Retinal pigment epithelial cell (primary cell): ENCODE data around the gene XRCC1.
"Not testable (repeated sequence)": the region's sequence is repeated elsewhere in the genome, so short reads cannot be mapped to it uniquely, and the experiment has no call there.

Experiments used
- DNase-seq: peaks from one replicate; pipeline ENCODE4 v3.0.0-alpha.2; 2010; ENCODE audit warnings: low read depth
- H3K4me3 ChIP-seq: 2 replicates; pipeline ENCODE4 v1.5.1; 2011; ENCODE audit warnings: mild to moderate bottlenecking, low read length, control low read depth, moderate library complexity
- TF ChIP-seq, protein P1 (sequence below): conservative IDR thresholded peaks from 2 replicates; pipeline ENCODE4 v1.5.1; 2011; ENCODE audit warnings: low read depth, low read length, control low read depth, inconsistent platforms

The XRCC1 gene

DNA sequence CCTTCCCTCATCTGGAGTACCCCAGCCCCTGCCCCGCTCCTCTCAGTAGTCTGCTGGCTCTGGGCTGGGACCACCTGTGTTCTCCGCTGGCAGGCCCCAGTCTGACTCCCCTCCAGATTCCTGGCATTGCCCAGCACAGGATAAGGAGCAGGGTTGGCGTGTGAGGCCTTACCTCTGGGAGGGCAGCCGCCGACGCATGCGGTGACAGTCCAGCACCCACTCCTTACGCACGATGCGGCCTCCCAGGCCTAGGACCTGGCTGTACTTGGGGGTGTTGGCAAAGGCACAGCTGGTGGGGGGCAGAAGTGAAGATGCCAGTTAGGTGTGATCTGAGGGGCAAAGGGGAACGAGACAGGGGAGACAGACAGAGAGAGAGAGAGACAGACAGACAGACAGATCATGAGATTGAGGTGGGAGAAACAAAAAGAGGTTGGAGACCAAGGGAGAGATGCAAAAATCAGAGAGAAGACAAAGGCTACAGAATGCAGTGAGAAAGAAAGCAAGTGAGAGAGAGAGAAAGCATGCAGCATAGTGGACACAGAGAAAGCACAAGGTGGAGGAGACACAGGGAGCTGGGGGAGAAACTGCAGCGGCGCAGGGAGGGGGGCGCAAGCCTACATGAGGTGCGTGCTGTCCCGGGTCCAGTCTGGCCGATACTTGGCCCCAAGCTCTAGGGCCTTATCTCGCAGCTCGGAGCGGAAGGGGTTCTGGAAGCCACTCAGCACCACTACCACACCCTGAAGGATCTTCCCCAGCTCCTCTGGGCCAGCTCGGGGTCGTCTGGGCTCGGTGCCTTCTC is 23.7 kb downstream of the XRCC1 start:
- no peak for DNase-seq
- H3K4me3 ChIP-seq: no peak overlapping the region

DNA sequence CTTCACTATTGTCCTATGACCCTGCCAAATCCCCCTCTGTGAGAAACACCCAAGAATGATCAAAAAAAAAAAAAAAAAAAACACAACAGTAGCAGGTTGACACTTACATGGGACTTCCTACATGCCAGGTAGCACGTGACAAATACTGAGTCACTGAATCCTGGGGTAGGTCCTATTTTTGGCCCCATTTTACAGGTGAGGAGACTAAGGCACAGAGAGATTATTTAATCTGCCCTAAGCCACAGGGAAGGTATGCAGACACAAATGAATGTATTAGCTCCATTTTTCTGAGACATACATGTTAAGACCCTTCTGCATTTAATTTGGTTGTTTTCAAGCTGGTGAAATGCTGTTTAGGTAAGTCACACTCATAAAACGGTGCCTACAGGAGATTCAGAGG is 26.6 kb downstream of the XRCC1 start:
- no peak overlapping the region for H3K4me3 ChIP-seq
- TF ChIP-seq, protein P1, sequence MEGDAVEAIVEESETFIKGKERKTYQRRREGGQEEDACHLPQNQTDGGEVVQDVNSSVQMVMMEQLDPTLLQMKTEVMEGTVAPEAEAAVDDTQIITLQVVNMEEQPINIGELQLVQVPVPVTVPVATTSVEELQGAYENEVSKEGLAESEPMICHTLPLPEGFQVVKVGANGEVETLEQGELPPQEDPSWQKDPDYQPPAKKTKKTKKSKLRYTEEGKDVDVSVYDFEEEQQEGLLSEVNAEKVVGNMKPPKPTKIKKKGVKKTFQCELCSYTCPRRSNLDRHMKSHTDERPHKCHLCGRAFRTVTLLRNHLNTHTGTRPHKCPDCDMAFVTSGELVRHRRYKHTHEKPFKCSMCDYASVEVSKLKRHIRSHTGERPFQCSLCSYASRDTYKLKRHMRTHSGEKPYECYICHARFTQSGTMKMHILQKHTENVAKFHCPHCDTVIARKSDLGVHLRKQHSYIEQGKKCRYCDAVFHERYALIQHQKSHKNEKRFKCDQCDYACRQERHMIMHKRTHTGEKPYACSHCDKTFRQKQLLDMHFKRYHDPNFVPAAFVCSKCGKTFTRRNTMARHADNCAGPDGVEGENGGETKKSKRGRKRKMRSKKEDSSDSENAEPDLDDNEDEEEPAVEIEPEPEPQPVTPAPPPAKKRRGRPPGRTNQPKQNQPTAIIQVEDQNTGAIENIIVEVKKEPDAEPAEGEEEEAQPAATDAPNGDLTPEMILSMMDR: no peak
- no peak for DNase-seq

More for the DNA sequence above, 23.7 kb downstream of the XRCC1 start:
- TF ChIP-seq, protein P1: no peak

DNA sequence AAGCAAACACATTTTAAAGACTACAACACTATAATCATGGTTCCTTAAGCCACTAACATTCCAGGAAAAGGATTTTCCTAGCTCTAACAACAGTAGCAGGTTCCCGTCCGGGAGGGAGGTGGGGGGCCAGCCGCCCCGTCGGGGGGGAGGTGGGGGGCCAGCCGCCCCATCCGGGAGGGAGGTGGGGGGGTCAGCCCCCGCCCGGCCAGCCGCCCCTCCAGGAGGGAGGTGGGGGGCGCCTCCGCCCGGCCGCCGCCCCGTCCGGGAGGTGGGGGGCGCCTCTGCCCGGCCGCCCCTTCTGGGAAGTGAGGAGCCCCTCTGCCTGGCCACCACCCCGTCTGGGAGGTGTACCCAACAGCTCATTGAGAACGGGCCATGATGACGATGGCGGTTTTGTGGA is 27.4 kb downstream of the XRCC1 start:
- not testable (repeated sequence) for H3K4me3 ChIP-seq, DNase-seq

DNA sequence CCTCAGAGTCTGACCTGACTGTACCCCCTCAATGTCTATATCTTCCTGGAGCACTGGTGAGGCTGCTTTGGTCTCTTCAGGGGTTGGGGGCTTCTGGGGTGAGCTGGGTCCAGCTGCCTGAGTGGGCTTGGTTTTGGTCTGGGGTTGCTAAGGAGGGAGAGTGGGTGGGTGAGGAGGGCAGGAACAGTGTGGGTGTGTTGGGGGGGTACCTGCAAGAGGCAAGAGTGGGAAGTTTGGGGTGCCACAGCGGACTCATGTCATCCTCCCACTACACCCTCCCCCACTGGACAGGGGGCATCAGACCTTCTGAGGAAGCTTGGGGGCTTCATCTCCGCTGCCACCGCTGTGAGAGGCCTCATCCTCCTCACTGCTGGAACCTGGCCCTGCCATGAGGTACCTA is 28.7 kb downstream of the XRCC1 start:
- H3K4me3 ChIP-seq: no peak overlapping the region
- no peak for DNase-seq
- TF ChIP-seq, protein P1: no peak

DNA sequence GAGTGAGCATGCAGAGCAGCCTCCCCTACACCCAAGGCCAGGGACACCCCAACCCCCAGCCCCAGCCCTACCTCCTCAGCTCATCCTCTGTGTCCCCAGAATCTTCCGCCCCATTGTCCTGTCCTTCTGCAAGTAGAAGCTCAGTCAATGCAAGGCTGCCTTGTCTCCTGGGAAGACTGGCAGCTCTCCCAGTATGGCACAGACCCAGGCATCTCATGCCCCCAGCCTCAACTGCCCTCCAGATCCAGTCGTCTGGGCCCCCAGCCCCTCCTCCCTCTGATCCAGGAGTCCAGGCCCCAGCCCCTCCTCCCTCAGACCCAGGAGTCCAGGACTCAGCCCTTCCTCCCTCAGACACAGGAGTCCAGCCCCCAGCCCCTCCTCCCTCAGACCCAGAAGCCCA is 29.3 kb downstream of the XRCC1 start:
- no peak for DNase-seq
- H3K4me3 ChIP-seq: no peak overlapping the region
- TF ChIP-seq, protein P1: no peak

DNA sequence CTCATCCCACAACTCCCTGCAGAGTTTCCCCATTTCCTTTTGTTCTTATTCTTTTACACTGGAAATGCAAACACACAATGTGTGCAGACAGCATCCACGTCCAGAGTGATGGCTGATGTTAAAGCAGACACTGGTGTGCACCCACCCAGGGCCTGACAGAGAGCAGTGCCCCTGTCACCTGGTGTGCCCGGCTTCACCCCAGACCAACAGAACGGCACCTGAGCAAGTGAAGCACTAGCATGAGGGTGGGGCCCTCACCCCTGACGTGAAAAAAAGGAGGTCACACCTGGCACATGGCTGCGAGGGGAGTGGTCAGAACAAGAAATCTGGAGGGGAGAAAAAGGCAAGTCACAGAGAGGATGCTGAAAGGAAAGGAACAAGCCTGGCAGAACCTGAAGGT is 30.1 kb downstream of the XRCC1 start:
- H3K4me3 ChIP-seq: no peak overlapping the region
- TF ChIP-seq, protein P1: no peak
- no peak for DNase-seq

DNA sequence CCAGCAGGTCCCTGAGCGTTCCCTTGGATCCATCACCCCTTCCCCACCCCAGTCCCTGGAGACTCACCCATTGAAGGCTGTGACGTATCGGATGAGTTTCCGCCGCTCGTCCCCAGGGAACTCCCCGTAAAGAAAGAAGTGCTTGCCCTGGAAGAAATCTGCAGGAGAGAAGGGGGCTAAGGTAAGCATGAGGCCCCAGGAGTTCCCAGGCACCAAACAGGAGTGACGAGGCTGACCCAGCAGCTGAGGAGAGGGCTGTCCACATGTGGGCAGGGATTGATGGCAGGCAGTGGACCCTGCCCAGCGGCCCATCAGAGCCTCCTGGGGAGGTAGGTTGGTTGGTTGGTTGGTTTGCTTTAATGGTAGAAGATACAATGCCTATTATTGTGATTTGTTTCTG is 31.2 kb downstream of the XRCC1 start:
- H3K4me3 ChIP-seq: no peak overlapping the region
- TF ChIP-seq, protein P1: no peak
- DNase-seq: no peak
